HG03521 (cell line): ENCODE results near the gene UPF2.
"Not testable (repeated sequence)": the region's sequence is repeated elsewhere in the genome, so short reads cannot be mapped to it uniquely, and the experiment has no call there.

Experiments used
- ATAC-seq: cut with Tn5 transposase; IDR thresholded peaks from one replicate; pipeline ENCODE4 v1.9.1; 2021; ENCODE audit warnings: mild to moderate bottlenecking, moderate library complexity; ENCODE audit not compliant: unreplicated experiment

The UPF2 gene

GRCh38 chr10:12041766-12042408 lies 722 bp downstream of the UPF2 start:
- ATAC-seq, result no peak

- no peak for ATAC-seq
Measured at GRCh38 chr10:12036073-12036655, 6.4 kb downstream of the UPF2 start.

- no peak for ATAC-seq
Measured at GRCh38 chr10:12031404-12031803, 11.2 kb downstream of the UPF2 start.

- ATAC-seq, result peak; percentile 88
Measured at GRCh38 chr10:12027539-12027938, 15.1 kb downstream of the UPF2 start.

- ATAC-seq, result no peak
Measured at GRCh38 chr10:12025591-12025990, 17.0 kb downstream of the UPF2 start.

GRCh38 chr10:12022580-12023257 lies 19.9 kb downstream of the UPF2 start:
- no peak for ATAC-seq

GRCh38 chr10:12020574-12020973 lies 22.0 kb downstream of the UPF2 start:
- no peak for ATAC-seq

GRCh38 chr10:12019283-12019971 lies 23.2 kb downstream of the UPF2 start:
- no peak for ATAC-seq

- no peak for ATAC-seq
Measured at GRCh38 chr10:12018438-12019282, 23.9 kb downstream of the UPF2 start.

GRCh38 chr10:12013926-12014325 lies 28.7 kb downstream of the UPF2 start:
- ATAC-seq, result no peak

GRCh38 chr10:12013391-12013790 lies 29.2 kb downstream of the UPF2 start:
- ATAC-seq, result not testable (repeated sequence)

GRCh38 chr10:12010353-12010752 lies 32.3 kb downstream of the UPF2 start:
- ATAC-seq, result no peak

- not testable (repeated sequence) for ATAC-seq
Measured at GRCh38 chr10:12008842-12009241, 33.8 kb downstream of the UPF2 start.

GRCh38 chr10:12006671-12007070 lies 35.9 kb downstream of the UPF2 start:
- no peak for ATAC-seq

GRCh38 chr10:11993834-11994468 lies 48.7 kb downstream of the UPF2 start:
- no peak for ATAC-seq

GRCh38 chr10:11988924-11989323 lies 53.7 kb downstream of the UPF2 start:
- no peak for ATAC-seq

- no peak for ATAC-seq
Measured at GRCh38 chr10:11986593-11987216, 55.9 kb downstream of the UPF2 start.

- no peak for ATAC-seq
Measured at GRCh38 chr10:11982253-11982652, 60.4 kb downstream of the UPF2 start.

- ATAC-seq, result no peak
Measured at GRCh38 chr10:11975795-11976194, 66.8 kb downstream of the UPF2 start.

GRCh38 chr10:11972523-11972922 lies 70.1 kb downstream of the UPF2 start:
- ATAC-seq, result not testable (repeated sequence)
